Measurements from ENCODE around the gene ZNF480. TPM values are rescaled to one million over a fixed set of nuclear protein-coding genes. Genes with fewer than 3 reads are reported as not detected.

The ZNF480 gene
- total RNA-seq, 1 experiment from 2014 or later, result 11.5 TPM

DNA sequence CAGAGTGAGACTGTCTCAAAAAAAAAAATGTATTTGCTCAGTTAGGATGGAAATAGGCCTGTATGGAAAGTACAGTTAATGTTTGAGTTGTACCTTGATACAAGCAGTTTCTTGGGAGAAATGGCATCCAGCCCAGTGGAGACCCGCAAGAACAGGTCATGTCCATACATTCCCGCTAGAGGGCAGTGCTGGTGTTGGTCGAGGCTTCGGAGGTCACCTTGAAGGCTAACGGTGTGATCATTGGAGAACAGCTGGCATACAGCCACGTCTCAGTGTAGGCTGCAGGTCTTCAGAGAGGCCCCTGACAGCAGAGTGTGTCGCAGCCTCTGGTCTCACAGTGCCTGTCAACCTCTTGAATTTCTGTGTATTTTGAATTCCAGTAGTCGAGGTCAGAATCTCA lies 46.6 kb downstream of the ZNF480 start:
- no peaks in the 10 kb centered on the region for H3K27me3 ChIP-seq (ENCODE audit: insufficient read depth, low read length)
- BruUV-seq (replicated peaks), result no TSS peak
- H3K27ac ChIP-seq (ENCODE audit: low read depth, low read length), result no peak overlapping the region
- H3K36me3 ChIP-seq (ENCODE audit: control insufficient read depth in 1 of 2, insufficient read depth in 2 of 2, low read length in 2 of 2), result no peaks in the 10 kb centered on the region
- peak; percentile 23 for DNase-seq (ENCODE audit: low read depth, low spot score)
- no peaks in the 10 kb centered on the region for H3K9me2 ChIP-seq (ENCODE audit: insufficient read depth)
- peak; percentile 36; the same call in 1 of the 2 replicates for ATAC-seq
- RAD21 ChIA-PET (ENCODE audit: low non-redundant PET in 1 of 2, low total read pairs in 2 of 2, uncharacterized antibody in 2 of 2, unreplicated experiment in 2 of 2), result no interaction called here
- no peak overlapping the region for H2AFZ ChIP-seq (ENCODE audit: low read depth, low read length, poor library complexity, severe bottlenecking)
- peaks cover 0 to 6% of the 10 kb centered on the region in 2 experiments; a peak in 2 of 4 replicates for H3K9me3 ChIP-seq (ENCODE audit: control insufficient read depth in 1 of 2, insufficient read depth in 1 of 2, low read depth in 1 of 2, low read length in 2 of 2)
- POLR2A ChIA-PET, result no interaction called here
- H3K4me2 ChIP-seq (ENCODE audit: low read length), result no peak overlapping the region
- intact Hi-C loops (cut with micrococcal nuclease), result no loop called here
- H3K79me2 ChIP-seq (ENCODE audit: insufficient read depth, low read length), result no peaks in the 10 kb centered on the region
- no peak overlapping the region for H3K9ac ChIP-seq (ENCODE audit: low read length)
- H3K4me3 ChIP-seq (replicated peaks in 1 of 2; ENCODE audit: low read depth in 1 of 2, low read length in 2 of 2), result no peak overlapping the region
- TF ChIP-seq SP1 (IDR thresholded peaks at IDR 0.05; ENCODE audit: low read depth) (no peak), ELF1 (IDR thresholded peaks at IDR 0.05; ENCODE audit: borderline replicate concordance, low read depth) (no peak), RAD21 (IDR thresholded peaks at IDR 0.05; ENCODE audit: low read depth) (peak; percentile 43), SRF (IDR thresholded peaks at IDR 0.05; ENCODE audit: low read depth) (no peak), POLR2AphosphoS5 (IDR thresholded peaks at IDR 0.05; ENCODE audit: low read depth, low read length) (no peak)
- TF ChIP-seq, protein P1, sequence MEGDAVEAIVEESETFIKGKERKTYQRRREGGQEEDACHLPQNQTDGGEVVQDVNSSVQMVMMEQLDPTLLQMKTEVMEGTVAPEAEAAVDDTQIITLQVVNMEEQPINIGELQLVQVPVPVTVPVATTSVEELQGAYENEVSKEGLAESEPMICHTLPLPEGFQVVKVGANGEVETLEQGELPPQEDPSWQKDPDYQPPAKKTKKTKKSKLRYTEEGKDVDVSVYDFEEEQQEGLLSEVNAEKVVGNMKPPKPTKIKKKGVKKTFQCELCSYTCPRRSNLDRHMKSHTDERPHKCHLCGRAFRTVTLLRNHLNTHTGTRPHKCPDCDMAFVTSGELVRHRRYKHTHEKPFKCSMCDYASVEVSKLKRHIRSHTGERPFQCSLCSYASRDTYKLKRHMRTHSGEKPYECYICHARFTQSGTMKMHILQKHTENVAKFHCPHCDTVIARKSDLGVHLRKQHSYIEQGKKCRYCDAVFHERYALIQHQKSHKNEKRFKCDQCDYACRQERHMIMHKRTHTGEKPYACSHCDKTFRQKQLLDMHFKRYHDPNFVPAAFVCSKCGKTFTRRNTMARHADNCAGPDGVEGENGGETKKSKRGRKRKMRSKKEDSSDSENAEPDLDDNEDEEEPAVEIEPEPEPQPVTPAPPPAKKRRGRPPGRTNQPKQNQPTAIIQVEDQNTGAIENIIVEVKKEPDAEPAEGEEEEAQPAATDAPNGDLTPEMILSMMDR (IDR thresholded peaks at IDR 0.05 in 2 of 3, conservative IDR thresholded peaks at IDR 0.05 in 1 of 3; ENCODE audit: borderline replicate concordance in 1 of 3, insufficient read depth in 1 of 3, low read depth in 2 of 3, low read length in 2 of 3), result peak; percentile 17 to 50 (median 48); a peak in 5 of 6 replicates
- no peaks in the 10 kb centered on the region for H4K20me1 ChIP-seq (ENCODE audit: insufficient read depth)
- no peaks in the 10 kb centered on the region for H3K4me1 ChIP-seq (ENCODE audit: control insufficient read depth in 1 of 2, insufficient read depth in 2 of 2, low read length in 2 of 2)
- CTCF ChIA-PET, result no interaction called here

DNA sequence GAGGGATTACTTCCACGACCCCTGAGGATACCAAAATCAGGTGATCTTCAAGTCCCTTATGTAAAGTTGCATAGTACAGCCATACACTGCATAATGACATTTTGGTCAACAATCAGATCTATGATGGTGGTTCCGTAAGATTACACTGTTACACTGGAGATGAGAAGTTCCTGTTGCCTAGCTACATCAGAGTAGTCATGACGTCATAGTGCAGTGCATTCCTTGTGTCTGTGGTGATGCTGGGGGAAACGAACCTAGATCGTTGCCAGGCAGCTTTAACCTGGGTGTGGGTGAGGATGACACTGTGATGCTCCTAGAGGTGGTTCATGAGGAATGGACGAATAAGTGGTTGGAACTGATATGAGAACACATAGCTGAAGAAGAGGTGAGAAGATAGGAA lies 48.2 kb downstream of the ZNF480 start:
- DNase-seq (ENCODE audit: low read depth, low spot score) (no peak), ATAC-seq (no peak)
- POLR2A ChIA-PET, result no interaction called here
- H2AFZ ChIP-seq (ENCODE audit: low read depth, low read length, poor library complexity, severe bottlenecking), result no peak overlapping the region
- BruUV-seq (replicated peaks), result no TSS peak
- H3K9me3 ChIP-seq (ENCODE audit: control insufficient read depth in 1 of 2, insufficient read depth in 1 of 2, low read depth in 1 of 2, low read length in 2 of 2), result peaks cover 0 to 6% of the 10 kb centered on the region in 2 experiments; a peak in 2 of 4 replicates
- no peaks in the 10 kb centered on the region for H3K36me3 ChIP-seq (ENCODE audit: control insufficient read depth in 1 of 2, insufficient read depth in 2 of 2, low read length in 2 of 2)
- no peaks in the 10 kb centered on the region for H4K20me1 ChIP-seq (ENCODE audit: insufficient read depth)
- H3K79me2 ChIP-seq (ENCODE audit: insufficient read depth, low read length), result no peaks in the 10 kb centered on the region
- no peak overlapping the region for H3K4me2 ChIP-seq (ENCODE audit: low read length)
- H3K9me2 ChIP-seq (ENCODE audit: insufficient read depth), result no peaks in the 10 kb centered on the region
- no peak overlapping the region for H3K27ac ChIP-seq (ENCODE audit: low read depth, low read length)
- no peak overlapping the region for H3K9ac ChIP-seq (ENCODE audit: low read length)
- no peak overlapping the region for H3K4me3 ChIP-seq (replicated peaks in 1 of 2; ENCODE audit: low read depth in 1 of 2, low read length in 2 of 2)
- H3K4me1 ChIP-seq (ENCODE audit: control insufficient read depth in 1 of 2, insufficient read depth in 2 of 2, low read length in 2 of 2), result no peaks in the 10 kb centered on the region
- CTCF ChIA-PET, result no interaction called here
- RAD21 ChIA-PET (ENCODE audit: low non-redundant PET in 1 of 2, low total read pairs in 2 of 2, uncharacterized antibody in 2 of 2, unreplicated experiment in 2 of 2), result no interaction called here
- intact Hi-C loops (cut with micrococcal nuclease), result no loop called here
- H3K27me3 ChIP-seq (ENCODE audit: insufficient read depth, low read length), result no peaks in the 10 kb centered on the region
- TF ChIP-seq POLR2A (IDR thresholded peaks at IDR 0.05; ENCODE audit: borderline replicate concordance, extremely low read depth, insufficient read depth, insufficient read length) (no peak), SIN3A (IDR thresholded peaks at IDR 0.05; ENCODE audit: low read depth) (no peak), EZH2phosphoT487 (IDR thresholded peaks at IDR 0.05; ENCODE audit: borderline replicate concordance) (no peak), EZH2 (IDR thresholded peaks at IDR 0.05) (no peak), POLR2AphosphoS5 (IDR thresholded peaks at IDR 0.05; ENCODE audit: low read depth, low read length) (no peak), CEBPB (IDR thresholded peaks at IDR 0.05; ENCODE audit: low read depth) (no peak), JUND (IDR thresholded peaks at IDR 0.05) (no peak), ELF1 (IDR thresholded peaks at IDR 0.05; ENCODE audit: borderline replicate concordance, low read depth) (no peak)
- TF ChIP-seq, protein P2, sequence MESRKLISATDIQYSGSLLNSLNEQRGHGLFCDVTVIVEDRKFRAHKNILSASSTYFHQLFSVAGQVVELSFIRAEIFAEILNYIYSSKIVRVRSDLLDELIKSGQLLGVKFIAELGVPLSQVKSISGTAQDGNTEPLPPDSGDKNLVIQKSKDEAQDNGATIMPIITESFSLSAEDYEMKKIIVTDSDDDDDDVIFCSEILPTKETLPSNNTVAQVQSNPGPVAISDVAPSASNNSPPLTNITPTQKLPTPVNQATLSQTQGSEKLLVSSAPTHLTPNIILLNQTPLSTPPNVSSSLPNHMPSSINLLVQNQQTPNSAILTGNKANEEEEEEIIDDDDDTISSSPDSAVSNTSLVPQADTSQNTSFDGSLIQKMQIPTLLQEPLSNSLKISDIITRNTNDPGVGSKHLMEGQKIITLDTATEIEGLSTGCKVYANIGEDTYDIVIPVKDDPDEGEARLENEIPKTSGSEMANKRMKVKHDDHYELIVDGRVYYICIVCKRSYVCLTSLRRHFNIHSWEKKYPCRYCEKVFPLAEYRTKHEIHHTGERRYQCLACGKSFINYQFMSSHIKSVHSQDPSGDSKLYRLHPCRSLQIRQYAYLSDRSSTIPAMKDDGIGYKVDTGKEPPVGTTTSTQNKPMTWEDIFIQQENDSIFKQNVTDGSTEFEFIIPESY (IDR thresholded peaks at IDR 0.05; ENCODE audit: extremely low read depth, insufficient replicate concordance, low read length), result no peak
- TF ChIP-seq, protein P3, sequence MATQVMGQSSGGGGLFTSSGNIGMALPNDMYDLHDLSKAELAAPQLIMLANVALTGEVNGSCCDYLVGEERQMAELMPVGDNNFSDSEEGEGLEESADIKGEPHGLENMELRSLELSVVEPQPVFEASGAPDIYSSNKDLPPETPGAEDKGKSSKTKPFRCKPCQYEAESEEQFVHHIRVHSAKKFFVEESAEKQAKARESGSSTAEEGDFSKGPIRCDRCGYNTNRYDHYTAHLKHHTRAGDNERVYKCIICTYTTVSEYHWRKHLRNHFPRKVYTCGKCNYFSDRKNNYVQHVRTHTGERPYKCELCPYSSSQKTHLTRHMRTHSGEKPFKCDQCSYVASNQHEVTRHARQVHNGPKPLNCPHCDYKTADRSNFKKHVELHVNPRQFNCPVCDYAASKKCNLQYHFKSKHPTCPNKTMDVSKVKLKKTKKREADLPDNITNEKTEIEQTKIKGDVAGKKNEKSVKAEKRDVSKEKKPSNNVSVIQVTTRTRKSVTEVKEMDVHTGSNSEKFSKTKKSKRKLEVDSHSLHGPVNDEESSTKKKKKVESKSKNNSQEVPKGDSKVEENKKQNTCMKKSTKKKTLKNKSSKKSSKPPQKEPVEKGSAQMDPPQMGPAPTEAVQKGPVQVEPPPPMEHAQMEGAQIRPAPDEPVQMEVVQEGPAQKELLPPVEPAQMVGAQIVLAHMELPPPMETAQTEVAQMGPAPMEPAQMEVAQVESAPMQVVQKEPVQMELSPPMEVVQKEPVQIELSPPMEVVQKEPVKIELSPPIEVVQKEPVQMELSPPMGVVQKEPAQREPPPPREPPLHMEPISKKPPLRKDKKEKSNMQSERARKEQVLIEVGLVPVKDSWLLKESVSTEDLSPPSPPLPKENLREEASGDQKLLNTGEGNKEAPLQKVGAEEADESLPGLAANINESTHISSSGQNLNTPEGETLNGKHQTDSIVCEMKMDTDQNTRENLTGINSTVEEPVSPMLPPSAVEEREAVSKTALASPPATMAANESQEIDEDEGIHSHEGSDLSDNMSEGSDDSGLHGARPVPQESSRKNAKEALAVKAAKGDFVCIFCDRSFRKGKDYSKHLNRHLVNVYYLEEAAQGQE (IDR thresholded peaks at IDR 0.05; ENCODE audit: low read depth), result no peak

Measured in HCT116 (cell line).